Uterus (tissue), 4 donors: ENCODE results near the gene NADSYN1. TPM values are rescaled to one million over a fixed set of nuclear protein-coding genes. Genes with fewer than 3 reads are reported as not detected.

Experiments
- DNase-seq, 2 donors: peaks; one replicate each; pipeline ENCODE4 v3.0.0-alpha.2; 2019 to 2020
- H3K27ac ChIP-seq, 2 donors: fragments of 200-600 bp; sonication (generic); 1 replicate in 1 of 2; 2 replicates in 1 of 2; pipeline ENCODE4 v1.5.1; 2016 to 2018
- H3K27me3 ChIP-seq, 2 donors: fragments of 200-600 bp; sonication (generic); one replicate each; pipeline ENCODE4 v1.5.1; 2018 to 2019; ENCODE audit warnings: control low read depth in 1 of 2
- H3K36me3 ChIP-seq, 2 donors: fragments of 200-600 bp; sonication (generic); one replicate each; pipeline ENCODE4 v1.5.1; 2019; ENCODE audit warnings: control low read depth in 1 of 2
- H3K4me1 ChIP-seq, 2 donors: fragments of 200-600 bp; sonication (generic); one replicate each; pipeline ENCODE4 v1.5.1; 2018 to 2019; ENCODE audit warnings: control low read depth in 1 of 2
- H3K4me3 ChIP-seq, 2 donors: fragments of 200-600 bp; sonication (generic); 1 replicate in 1 of 2; 2 replicates in 1 of 2; pipeline ENCODE4 v1.5.1; 2018 to 2019; ENCODE audit warnings: mild to moderate bottlenecking in 1 of 2
- H3K9me3 ChIP-seq, 2 donors: fragments of 200-600 bp; sonication (generic); one replicate each; pipeline ENCODE4 v1.5.1; 2019; ENCODE audit warnings: control low read depth in 1 of 2
- POLR2A ChIP-seq, 2 donors: fragments of 450-650 bp; IDR thresholded peaks; one replicate each; pipeline ENCODE4 v1.6.1; 2016; ENCODE audit warnings: antibody characterized with exemption in 2 of 2, mild to moderate bottlenecking in 1 of 2, moderate library complexity in 1 of 2
- intact Hi-C: fragments of 100-400 bp; cut with DNase I; formaldehyde crosslinking; loops from one replicate; pipeline ENCODE4 v1.15.1; 2023; ENCODE audit warnings: low total_unique reads
- total RNA-seq, 4 donors: library from RNA; depleted of rRNA in 3 of 4; stranded (reverse); fragments of >200 nt in 3 of 4; gene quantifications; one replicate each; pipeline versions ENCODE4 v1.1.0 to v1.2.4, GENCODE V29; 2014 to 2023
- TF ChIP-seq, protein P1 (sequence below), 4 experiments: fragments of 200-600 bp in 2 of 4; fragments of 450-650 bp in 2 of 4; sonication (generic) in 2 of 4; IDR thresholded peaks; one replicate each; pipeline ENCODE4 v1.5.1; 2016 to 2019; ENCODE audit warnings: antibody characterized with exemption in 4 of 4, mild to moderate bottlenecking in 2 of 4, moderate library complexity in 1 of 4
- donor health status: DM: yes; HTN: yes; CAD: no.

Gene NADSYN1
- total RNA-seq, 4 donors from 2014 or later: 20.0 to 73.0 (median 32.8) TPM

DNA sequence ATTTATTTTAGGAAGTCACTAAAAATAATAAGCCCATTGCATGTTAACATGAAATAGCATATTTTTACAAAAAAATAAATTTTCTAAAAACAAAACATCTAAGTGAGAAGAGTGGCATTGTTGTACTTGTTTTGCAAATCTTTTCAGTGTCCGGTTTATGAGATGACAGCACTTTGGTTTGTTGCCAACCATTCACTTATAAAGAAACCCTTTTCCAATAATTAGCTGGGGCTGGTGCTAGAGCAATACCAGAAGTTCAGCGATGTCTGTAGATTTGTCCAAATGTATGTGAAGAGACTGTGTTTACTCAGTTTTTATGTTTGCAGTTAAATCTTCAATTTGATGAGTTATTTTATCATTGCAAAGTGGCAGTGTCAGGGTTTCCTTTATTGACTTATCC lies 52.0 kb downstream of the NADSYN1 start:
- DNase-seq: no peak
- no peaks in the 10 kb centered on the region for H3K36me3 ChIP-seq
- no peak overlapping the region for H3K27ac ChIP-seq
- TF ChIP-seq, protein P1, sequence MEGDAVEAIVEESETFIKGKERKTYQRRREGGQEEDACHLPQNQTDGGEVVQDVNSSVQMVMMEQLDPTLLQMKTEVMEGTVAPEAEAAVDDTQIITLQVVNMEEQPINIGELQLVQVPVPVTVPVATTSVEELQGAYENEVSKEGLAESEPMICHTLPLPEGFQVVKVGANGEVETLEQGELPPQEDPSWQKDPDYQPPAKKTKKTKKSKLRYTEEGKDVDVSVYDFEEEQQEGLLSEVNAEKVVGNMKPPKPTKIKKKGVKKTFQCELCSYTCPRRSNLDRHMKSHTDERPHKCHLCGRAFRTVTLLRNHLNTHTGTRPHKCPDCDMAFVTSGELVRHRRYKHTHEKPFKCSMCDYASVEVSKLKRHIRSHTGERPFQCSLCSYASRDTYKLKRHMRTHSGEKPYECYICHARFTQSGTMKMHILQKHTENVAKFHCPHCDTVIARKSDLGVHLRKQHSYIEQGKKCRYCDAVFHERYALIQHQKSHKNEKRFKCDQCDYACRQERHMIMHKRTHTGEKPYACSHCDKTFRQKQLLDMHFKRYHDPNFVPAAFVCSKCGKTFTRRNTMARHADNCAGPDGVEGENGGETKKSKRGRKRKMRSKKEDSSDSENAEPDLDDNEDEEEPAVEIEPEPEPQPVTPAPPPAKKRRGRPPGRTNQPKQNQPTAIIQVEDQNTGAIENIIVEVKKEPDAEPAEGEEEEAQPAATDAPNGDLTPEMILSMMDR (IDR thresholded peaks at IDR 0.05): no peak
- TF ChIP-seq POLR2A (IDR thresholded peaks at IDR 0.05): no peak
- H3K27me3 ChIP-seq: no peaks in the 10 kb centered on the region
- intact Hi-C loops: no loop called here
- peaks cover 0 to 11% of the 10 kb centered on the region in 2 donors for H3K9me3 ChIP-seq
- H3K4me1 ChIP-seq: no peaks in the 10 kb centered on the region
- H3K4me3 ChIP-seq: no peak overlapping the region

DNA sequence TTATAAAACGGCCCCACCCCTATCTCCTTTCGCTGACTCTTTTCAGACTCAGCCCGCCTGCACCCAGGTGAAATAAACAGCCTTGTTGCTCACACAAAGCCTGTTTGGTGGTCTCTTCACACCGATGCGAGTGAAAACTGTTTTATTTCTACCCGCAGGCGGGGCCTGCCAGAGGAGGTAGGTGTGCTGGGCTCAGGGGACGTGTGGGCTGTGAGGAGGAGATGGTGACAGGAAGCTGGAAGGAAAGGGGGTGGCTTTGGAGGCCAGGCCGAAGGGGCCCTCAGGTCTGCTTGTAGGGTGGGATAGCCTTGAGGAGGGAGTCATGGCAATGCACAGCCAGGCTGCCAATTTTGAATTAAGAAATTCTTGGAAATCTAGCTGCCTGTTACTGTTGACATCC lies 52.8 kb downstream of the NADSYN1 start:
- intact Hi-C loops: no loop called here
- H3K27ac ChIP-seq: no peak overlapping the region
- H3K4me1 ChIP-seq: no peaks in the 10 kb centered on the region
- H3K4me3 ChIP-seq: no peak overlapping the region
- TF ChIP-seq, protein P1 (IDR thresholded peaks at IDR 0.05): no peak
- TF ChIP-seq POLR2A (IDR thresholded peaks at IDR 0.05): no peak
- H3K9me3 ChIP-seq: peaks cover 0 to 12% of the 10 kb centered on the region in 2 donors
- no peaks in the 10 kb centered on the region for H3K36me3 ChIP-seq
- no peak for DNase-seq
- H3K27me3 ChIP-seq: no peaks in the 10 kb centered on the region

DNA sequence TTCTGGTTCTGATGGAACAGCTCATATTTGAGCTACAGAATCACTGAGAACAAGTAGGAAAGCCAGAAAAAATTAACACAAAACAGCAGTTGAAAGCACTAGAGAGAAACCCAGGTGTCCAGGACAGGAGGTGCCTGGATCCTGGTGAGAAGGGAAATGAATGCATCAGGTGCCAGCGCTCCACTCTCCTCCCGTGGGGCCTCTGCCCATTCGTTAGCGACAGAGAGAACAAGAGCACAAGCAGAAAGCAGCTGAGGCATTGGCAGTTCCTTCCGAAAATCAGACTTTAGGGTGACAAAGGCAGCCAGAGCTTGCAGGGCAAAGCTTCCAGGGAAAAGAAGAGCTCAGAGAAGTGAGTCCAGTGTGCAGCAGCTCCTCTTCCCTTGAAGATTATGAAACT lies 54.1 kb downstream of the NADSYN1 start:
- H3K9me3 ChIP-seq: peaks cover 0 to 12% of the 10 kb centered on the region in 2 donors
- no peak for TF ChIP-seq POLR2A (IDR thresholded peaks at IDR 0.05)
- TF ChIP-seq, protein P1 (IDR thresholded peaks at IDR 0.05): no peak

DNA sequence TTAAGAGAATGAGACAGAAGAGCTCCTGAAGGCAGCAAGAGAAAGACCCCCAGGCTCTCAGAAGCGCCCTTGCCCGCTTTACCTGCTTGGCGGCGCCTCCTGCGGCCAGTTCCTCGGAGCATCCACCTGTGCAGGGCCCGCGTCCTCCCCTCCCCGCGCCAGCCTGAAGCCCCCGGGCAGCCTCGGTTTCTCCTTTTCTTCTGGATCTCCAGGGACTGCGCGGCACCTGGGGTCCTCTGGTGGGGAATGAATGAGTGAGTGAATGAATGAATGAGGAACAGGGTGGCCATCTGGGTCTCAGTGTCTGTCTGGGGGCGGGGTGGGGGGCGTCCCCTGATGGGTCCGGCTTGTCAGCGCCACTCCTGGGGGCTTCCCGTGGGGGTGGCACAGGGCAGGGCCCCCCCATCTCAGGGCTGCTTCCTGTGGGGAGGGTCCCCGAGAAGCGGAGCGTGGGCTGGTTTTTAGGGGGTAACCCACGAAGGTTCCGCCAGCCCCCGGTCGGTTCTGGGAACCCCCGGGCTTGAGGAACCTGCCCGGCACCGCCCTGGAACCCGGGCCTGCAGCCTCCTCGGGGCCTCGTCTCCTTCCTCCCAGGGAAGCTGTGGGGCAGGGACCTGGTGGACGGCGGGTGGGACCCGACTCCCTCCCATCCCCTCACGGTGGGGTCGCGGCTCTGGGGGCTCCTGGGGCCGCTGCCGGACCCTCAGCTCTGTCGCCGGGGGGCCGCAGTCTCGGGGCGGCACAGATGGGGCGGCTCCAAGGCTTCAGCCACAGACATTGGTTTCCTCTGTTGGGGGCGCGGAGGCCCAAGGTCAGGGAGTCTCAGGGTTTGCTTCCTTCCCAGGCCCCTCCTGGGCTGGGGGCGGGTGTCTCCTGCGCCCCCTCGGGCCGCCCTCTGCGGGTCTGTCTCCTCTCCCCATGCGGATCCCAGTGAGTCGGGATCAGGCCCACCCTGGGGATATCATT lies 65.8 kb downstream of the NADSYN1 start:
- no peak for TF ChIP-seq POLR2A (IDR thresholded peaks at IDR 0.05)
- TF ChIP-seq, protein P1 (IDR thresholded peaks at IDR 0.05): no peak
- no peak overlapping the region for H3K4me3 ChIP-seq

More for the DNA sequence above, 54.1 kb downstream of the NADSYN1 start:
- no peaks in the 10 kb centered on the region for H3K4me1 ChIP-seq
- no peak overlapping the region for H3K27ac ChIP-seq
- H3K36me3 ChIP-seq: no peaks in the 10 kb centered on the region
- H3K27me3 ChIP-seq: no peaks in the 10 kb centered on the region
- intact Hi-C loops: no loop called here
- no peak for DNase-seq
- no peak overlapping the region for H3K4me3 ChIP-seq

DNA sequence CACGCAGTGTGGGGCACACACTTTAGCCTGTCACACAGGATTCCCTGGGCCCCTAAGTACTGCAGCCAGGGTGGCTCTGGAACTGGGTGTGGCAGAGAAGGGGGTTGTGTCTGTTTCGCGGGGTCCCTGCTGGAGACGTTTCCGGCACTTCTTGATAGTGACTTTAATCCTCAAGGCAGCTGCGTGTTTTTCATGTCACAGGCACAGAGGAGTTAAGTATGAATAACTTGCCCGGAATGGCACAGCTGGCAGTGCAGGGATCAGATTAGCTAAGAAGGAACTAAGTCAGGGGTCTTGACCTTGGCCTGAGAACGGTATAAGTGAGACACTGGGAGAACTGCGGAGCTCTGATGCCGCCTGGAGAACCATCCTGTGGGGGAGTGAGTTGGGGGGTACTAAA lies 66.5 kb downstream of the NADSYN1 start:
- intact Hi-C loops: no loop called here
- no peaks in the 10 kb centered on the region for H3K36me3 ChIP-seq
- H3K27me3 ChIP-seq: no peaks in the 10 kb centered on the region
- DNase-seq: no peak
- no peak overlapping the region for H3K27ac ChIP-seq
- no peaks in the 10 kb centered on the region for H3K4me1 ChIP-seq
- TF ChIP-seq POLR2A (IDR thresholded peaks at IDR 0.05): no peak
- TF ChIP-seq, protein P1 (IDR thresholded peaks at IDR 0.05): no peak
- no peaks in the 10 kb centered on the region for H3K9me3 ChIP-seq
- no peak overlapping the region for H3K4me3 ChIP-seq

More for the DNA sequence above, 65.8 kb downstream of the NADSYN1 start:
- Histone ChIP-seq H3K27me3 (no peaks in the 10 kb centered on the region), H3K9me3 (no peaks in the 10 kb centered on the region), H3K27ac (no peak overlapping the region), H3K4me1 (no peaks in the 10 kb centered on the region), H3K36me3 (no peaks in the 10 kb centered on the region)
- no peak for DNase-seq
- intact Hi-C loops: no loop called here
